ENCODE data around the gene LDLRAP1. TPM values are rescaled to one million over a fixed set of nuclear protein-coding genes. Genes with fewer than 3 reads are reported as not detected.

Gene LDLRAP1
- total RNA-seq, 6 donors from 2014 or later, result 16.7 to 36.1 (median 30.5) TPM

- WGBS, 2 donors, result 88% methylated on average over 4 of the region's 4 CpGs
- no peaks in the 10 kb centered on the region for H3K9me3 ChIP-seq
- no peak overlapping the region for H3K4me3 ChIP-seq
- H3K27me3 ChIP-seq, result no peaks in the 10 kb centered on the region
- ATAC-seq (ENCODE audit: low FRiP score in 2 of 2) (no peak), DNase-seq (no peak)
- TF ChIP-seq POLR2A (IDR thresholded peaks at IDR 0.05), result no peak
- TF ChIP-seq CTCF (IDR thresholded peaks at IDR 0.05), result no peak
- no peak for TF ChIP-seq EP300 (IDR thresholded peaks at IDR 0.05)
- no peak for TF ChIP-seq POLR2AphosphoS5 (IDR thresholded peaks at IDR 0.05)
- H3K27ac ChIP-seq, result no peak overlapping the region
- no peaks in the 10 kb centered on the region for H3K36me3 ChIP-seq
- H3K4me1 ChIP-seq, result no peaks in the 10 kb centered on the region
Observed at GRCh38 chr1:25525361-25525688, 18.1 kb upstream of the LDLRAP1 start.

GRCh38 chr1:25526753-25527152 is 16.7 kb upstream of the LDLRAP1 start:
- Histone ChIP-seq H3K27me3 (no peaks in the 10 kb centered on the region), H3K9me3 (no peaks in the 10 kb centered on the region), H3K4me3 (no peak overlapping the region), H3K27ac (no peak overlapping the region), H3K4me1 (no peaks in the 10 kb centered on the region), H3K36me3 (no peaks in the 10 kb centered on the region)
- DNase-seq (no peak), ATAC-seq (ENCODE audit: low FRiP score in 2 of 2) (no peak)
- no peak for TF ChIP-seq EP300 (IDR thresholded peaks at IDR 0.05)
- no peak for TF ChIP-seq POLR2A (IDR thresholded peaks at IDR 0.05)
- TF ChIP-seq POLR2AphosphoS5 (IDR thresholded peaks at IDR 0.05), result no peak
- TF ChIP-seq CTCF (IDR thresholded peaks at IDR 0.05), result no peak
- 87 to 97% methylated on average over 2 of the region's 2 CpGs for WGBS, 2 donors

GRCh38 chr1:25527226-25527846 is 16.1 kb upstream of the LDLRAP1 start:
- 81 to 84% methylated on average over 12 of the region's 12 CpGs for WGBS, 2 donors
- Histone ChIP-seq H3K9me3 (no peaks in the 10 kb centered on the region), H3K27me3 (no peaks in the 10 kb centered on the region), H3K4me3 (no peak overlapping the region), H3K36me3 (no peaks in the 10 kb centered on the region), H3K27ac (no peak overlapping the region), H3K4me1 (no peaks in the 10 kb centered on the region)
- TF ChIP-seq CTCF (IDR thresholded peaks at IDR 0.05) (no peak), POLR2A (IDR thresholded peaks at IDR 0.05) (no peak), EP300 (IDR thresholded peaks at IDR 0.05) (no peak), POLR2AphosphoS5 (IDR thresholded peaks at IDR 0.05) (no peak)
- no peak for DNase-seq
- no peak for ATAC-seq (ENCODE audit: low FRiP score in 2 of 2)

DNA sequence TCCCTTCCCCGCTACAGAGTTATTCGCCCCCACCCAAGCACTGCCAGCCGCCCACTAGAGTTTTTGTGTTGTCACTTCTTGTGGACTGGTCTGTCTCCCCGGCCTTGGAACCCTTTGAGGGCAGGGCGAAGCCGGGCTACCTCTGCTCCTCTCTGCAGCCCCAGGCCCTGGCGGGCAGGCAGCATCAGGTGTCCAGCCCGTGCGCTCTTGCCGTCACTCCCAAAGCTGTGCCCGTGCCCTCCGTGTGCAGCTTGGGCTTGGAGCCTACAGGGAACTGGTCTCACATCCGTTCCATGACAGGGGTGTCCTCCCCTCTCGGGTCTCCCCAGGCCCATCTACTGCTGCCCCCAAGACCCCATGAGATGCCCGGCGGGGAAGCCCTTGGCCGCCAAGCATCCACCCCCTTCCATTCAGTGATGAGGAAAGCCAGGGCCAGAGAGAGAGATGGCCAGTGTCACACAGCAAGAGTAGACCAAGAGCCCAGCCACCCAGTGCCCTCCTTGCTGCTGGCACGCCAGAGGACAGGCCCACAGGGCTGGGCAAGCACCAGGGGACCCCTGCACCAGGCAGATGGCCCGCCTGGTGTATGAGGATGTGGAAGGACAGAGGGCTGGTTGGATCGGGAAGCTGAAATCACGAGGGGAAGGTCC is 15.3 kb upstream of the LDLRAP1 start:
- no peak for ATAC-seq (ENCODE audit: low FRiP score in 2 of 2)
- Histone ChIP-seq H3K9me3 (no peaks in the 10 kb centered on the region), H3K27ac (no peak overlapping the region), H3K36me3 (no peaks in the 10 kb centered on the region), H3K27me3 (no peaks in the 10 kb centered on the region), H3K4me1 (no peaks in the 10 kb centered on the region), H3K4me3 (no peak overlapping the region)
- TF ChIP-seq POLR2A (IDR thresholded peaks at IDR 0.05) (no peak), CTCF (IDR thresholded peaks at IDR 0.05) (no peak), POLR2AphosphoS5 (IDR thresholded peaks at IDR 0.05) (no peak), EP300 (IDR thresholded peaks at IDR 0.05) (no peak)
- WGBS, 2 donors, result 89 to 91% methylated on average over 21 of the region's 21 CpGs
- peak in 1 of 2 donors; percentile 61 for DNase-seq

All from upper lobe of left lung (tissue), 6 donors.